ENCODE results near the gene PMFBP1.

Gene PMFBP1

GRCh38 chr16:72214821-72215220 lies 42.9 kb upstream of the PMFBP1 start:
- POLR2A ChIA-PET: no interaction called here
- no peak for TF ChIP-seq SP1 (IDR thresholded peaks at IDR 0.05)
- CTCF ChIA-PET: no interaction called here
- DNase-seq (ENCODE audit: extremely low spot score): no peak

- no peak for DNase-seq (ENCODE audit: extremely low spot score)
- TF ChIP-seq NFRKB (IDR thresholded peaks at IDR 0.05) (no peak), L3MBTL2 (conservative IDR thresholded peaks at IDR 0.05) (no peak), ARNT (IDR thresholded peaks at IDR 0.05) (no peak), CTBP1 (IDR thresholded peaks at IDR 0.05; ENCODE audit: borderline replicate concordance) (no peak), HDGF (IDR thresholded peaks at IDR 0.05; ENCODE audit: borderline replicate concordance) (no peak), LEF1 (IDR thresholded peaks at IDR 0.05; ENCODE audit: borderline replicate concordance) (no peak), ZNF384 (IDR thresholded peaks at IDR 0.05) (no peak), ELF4 (IDR thresholded peaks at IDR 0.05) (no peak), FOXK2 (IDR thresholded peaks at IDR 0.05) (no peak), SUZ12 (IDR thresholded peaks at IDR 0.05) (no peak), FOXM1 (IDR thresholded peaks at IDR 0.05; ENCODE audit: borderline replicate concordance) (no peak), TARDBP (IDR thresholded peaks at IDR 0.05) (no peak)
- ChIA-PET CTCF (no interaction called here), POLR2A (no interaction called here)
Observed at GRCh38 chr16:72211110-72211509, 39.2 kb upstream of the PMFBP1 start.

GRCh38 chr16:72210555-72210954 lies 38.6 kb upstream of the PMFBP1 start:
- CTCF ChIA-PET: no interaction called here
- no peak for DNase-seq (ENCODE audit: extremely low spot score)
- POLR2A ChIA-PET: no interaction called here
- TF ChIP-seq FOXM1 (IDR thresholded peaks at IDR 0.05; ENCODE audit: borderline replicate concordance) (no peak), PKNOX1 (IDR thresholded peaks at IDR 0.05) (no peak), ARNT (IDR thresholded peaks at IDR 0.05) (no peak), NFRKB (IDR thresholded peaks at IDR 0.05) (no peak), CTBP1 (IDR thresholded peaks at IDR 0.05; ENCODE audit: borderline replicate concordance) (no peak), BHLHE40 (IDR thresholded peaks at IDR 0.05; ENCODE audit: borderline replicate concordance) (no peak)

- ChIA-PET CTCF (no interaction called here), POLR2A (no interaction called here)
- no peak for DNase-seq (ENCODE audit: extremely low spot score)
- TF ChIP-seq HDGF (IDR thresholded peaks at IDR 0.05; ENCODE audit: borderline replicate concordance) (no peak), SP1 (IDR thresholded peaks at IDR 0.05) (no peak), TARDBP (IDR thresholded peaks at IDR 0.05) (no peak), CTBP1 (IDR thresholded peaks at IDR 0.05; ENCODE audit: borderline replicate concordance) (no peak), ARNT (IDR thresholded peaks at IDR 0.05) (no peak), ZNF384 (IDR thresholded peaks at IDR 0.05) (no peak), ELF4 (IDR thresholded peaks at IDR 0.05) (no peak)
Observed at GRCh38 chr16:72210072-72210471, 38.1 kb upstream of the PMFBP1 start.

GRCh38 chr16:72206299-72206698 lies 34.3 kb upstream of the PMFBP1 start:
- POLR2A ChIA-PET: no interaction called here
- CTCF ChIA-PET: no interaction called here
- DNase-seq (ENCODE audit: extremely low spot score): no peak
- TF ChIP-seq FOXK2 (IDR thresholded peaks at IDR 0.05): no peak
- no peak for TF ChIP-seq NFRKB (IDR thresholded peaks at IDR 0.05)
- TF ChIP-seq CTBP1 (IDR thresholded peaks at IDR 0.05; ENCODE audit: borderline replicate concordance): no peak
- no peak for TF ChIP-seq TARDBP (IDR thresholded peaks at IDR 0.05)
- no peak for TF ChIP-seq FOXA1 (IDR thresholded peaks at IDR 0.05)
- TF ChIP-seq LEF1 (IDR thresholded peaks at IDR 0.05; ENCODE audit: borderline replicate concordance): no peak
- TF ChIP-seq ELF4 (IDR thresholded peaks at IDR 0.05): no peak
- TF ChIP-seq SP1 (IDR thresholded peaks at IDR 0.05): no peak
- TF ChIP-seq ARNT (IDR thresholded peaks at IDR 0.05): no peak
- TF ChIP-seq FOXM1 (IDR thresholded peaks at IDR 0.05; ENCODE audit: borderline replicate concordance): no peak
- TF ChIP-seq SUZ12 (IDR thresholded peaks at IDR 0.05): no peak
- TF ChIP-seq PKNOX1 (IDR thresholded peaks at IDR 0.05): no peak
- no peak for TF ChIP-seq ZNF384 (IDR thresholded peaks at IDR 0.05)

GRCh38 chr16:72203401-72203800 lies 31.4 kb upstream of the PMFBP1 start:
- POLR2A ChIA-PET: no interaction called here
- CTCF ChIA-PET: no interaction called here
- no peak for TF ChIP-seq ELF4 (IDR thresholded peaks at IDR 0.05)
- no peak for TF ChIP-seq FOXK2 (IDR thresholded peaks at IDR 0.05)
- no peak for TF ChIP-seq ARNT (IDR thresholded peaks at IDR 0.05)
- no peak for TF ChIP-seq PKNOX1 (IDR thresholded peaks at IDR 0.05)
- no peak for TF ChIP-seq ZNF384 (IDR thresholded peaks at IDR 0.05)
- no peak for TF ChIP-seq CTBP1 (IDR thresholded peaks at IDR 0.05; ENCODE audit: borderline replicate concordance)
- TF ChIP-seq FOXM1 (IDR thresholded peaks at IDR 0.05; ENCODE audit: borderline replicate concordance): no peak
- no peak for TF ChIP-seq SUZ12 (IDR thresholded peaks at IDR 0.05)
- TF ChIP-seq LEF1 (IDR thresholded peaks at IDR 0.05; ENCODE audit: borderline replicate concordance): no peak
- no peak for TF ChIP-seq FOXA1 (IDR thresholded peaks at IDR 0.05)
- no peak for TF ChIP-seq L3MBTL2 (conservative IDR thresholded peaks at IDR 0.05)
- no peak for TF ChIP-seq HDGF (IDR thresholded peaks at IDR 0.05; ENCODE audit: borderline replicate concordance)
- TF ChIP-seq NFRKB (IDR thresholded peaks at IDR 0.05): no peak
- no peak for TF ChIP-seq SP1 (IDR thresholded peaks at IDR 0.05)
- TF ChIP-seq BHLHE40 (IDR thresholded peaks at IDR 0.05; ENCODE audit: borderline replicate concordance): no peak
- no peak for TF ChIP-seq TARDBP (IDR thresholded peaks at IDR 0.05)
- no peak for DNase-seq (ENCODE audit: extremely low spot score)

- DNase-seq (ENCODE audit: extremely low spot score): no peak
- POLR2A ChIA-PET: no interaction called here
- TF ChIP-seq L3MBTL2 (conservative IDR thresholded peaks at IDR 0.05): no peak
- no peak for TF ChIP-seq FOXA1 (IDR thresholded peaks at IDR 0.05)
- TF ChIP-seq ELF4 (IDR thresholded peaks at IDR 0.05): no peak
- TF ChIP-seq HDGF (IDR thresholded peaks at IDR 0.05; ENCODE audit: borderline replicate concordance): no peak
- TF ChIP-seq ARNT (IDR thresholded peaks at IDR 0.05): no peak
- TF ChIP-seq SUZ12 (IDR thresholded peaks at IDR 0.05): no peak
- TF ChIP-seq FOXM1 (IDR thresholded peaks at IDR 0.05; ENCODE audit: borderline replicate concordance): no peak
- no peak for TF ChIP-seq FOXK2 (IDR thresholded peaks at IDR 0.05)
- TF ChIP-seq LEF1 (IDR thresholded peaks at IDR 0.05; ENCODE audit: borderline replicate concordance): no peak
- TF ChIP-seq BHLHE40 (IDR thresholded peaks at IDR 0.05; ENCODE audit: borderline replicate concordance): no peak
- no peak for TF ChIP-seq TARDBP (IDR thresholded peaks at IDR 0.05)
- no peak for TF ChIP-seq ZNF384 (IDR thresholded peaks at IDR 0.05)
- no peak for TF ChIP-seq SP1 (IDR thresholded peaks at IDR 0.05)
- no peak for TF ChIP-seq PKNOX1 (IDR thresholded peaks at IDR 0.05)
- no peak for TF ChIP-seq NFRKB (IDR thresholded peaks at IDR 0.05)
- TF ChIP-seq CTBP1 (IDR thresholded peaks at IDR 0.05; ENCODE audit: borderline replicate concordance): no peak
- CTCF ChIA-PET: no interaction called here
Observed at GRCh38 chr16:72202014-72202413, 30.1 kb upstream of the PMFBP1 start.
